GM08714 (cell line): ENCODE results near the gene FAM149A.

Experiments used
- H3K4me3 ChIP-seq: fragments of 200-500 bp; sonication (Bioruptor generic); 2 replicates; pipeline ENCODE4 v1.5.1; 2014; ENCODE audit warnings: mild to moderate bottlenecking, low read length, inconsistent platforms
- ZNF274 ChIP-seq: IDR thresholded peaks from 2 replicates; pipeline ENCODE4 v1.6.1; 2012; ENCODE audit warnings: mild to moderate bottlenecking, low read depth, low read length

The FAM149A gene

GRCh38 chr4:186217733-186218293, 113.3 kb downstream of the FAM149A start:
- TF ChIP-seq ZNF274: no peak
- no peak overlapping the region for H3K4me3 ChIP-seq

GRCh38 chr4:186221624-186222023, 117.1 kb downstream of the FAM149A start:
- no peak overlapping the region for H3K4me3 ChIP-seq
- no peak for TF ChIP-seq ZNF274
